HepG2 (cell line): Measurements from ENCODE around the gene ZNF513. TPM values are rescaled to one million over a fixed set of nuclear protein-coding genes. Genes with fewer than 3 reads are reported as not detected.

Experiments used
- ATAC-seq: fragments of 200-7000 bp; cut with Tn5 transposase; 3 replicates; pipeline ENCODE4 v1.9.1; 2020; ENCODE audit warnings: mild to moderate bottlenecking, moderate library complexity
- BruUV-seq: library from RNA; stranded (reverse); fragments of 400-500 nt; replicated peaks from 2 replicates; lab custom pipeline; 2021; lab: Mats Ljungman, UMichigan
- CTCF ChIA-PET: fragments of 300-600 bp; formaldehyde crosslinking; extraction: SDS; loops from one replicate; lab custom pipeline; 2021; ENCODE audit warnings: low total read pairs, inconsistent platforms, low intra/inter-chr PET ratio; lab: Yijun Ruan, JAX
- POLR2A ChIA-PET: fragments of 350-600 bp; sonication (Branson Sonifier 250); formaldehyde crosslinking; loops from one replicate; lab custom pipeline; 2020; ENCODE audit warnings: antibody characterized with exemption, inconsistent platforms; lab: Yijun Ruan, JAX
- DNase-seq: peaks from one replicate; pipeline ENCODE4 v3.0.0-alpha.2; 2015; ENCODE audit warnings: low spot score
- FAIRE-seq: peaks from 3 replicates; lab custom pipeline; 2011; peaks lifted over from hg19 to GRCh38; lab: Jason Lieb, UNC
- H2AFZ ChIP-seq: one replicate; pipeline ENCODE4 v1.6.1; 2011; ENCODE audit warnings: low read length, inconsistent platforms
- H3K27ac ChIP-seq: fragments of 300-600 bp; 3 replicates; pipeline ENCODE4 v1.8.0; 2011; ENCODE audit warnings: mixed run types, mild to moderate bottlenecking, mixed read lengths, low read length, inconsistent platforms; ENCODE audit not compliant: insufficient read depth; ENCODE audit errors: extremely low read length
- H3K27me3 ChIP-seq, 2 experiments: fragments of 200-600 bp in 1 of 2; 2 replicates in 1 of 2; 3 replicates in 1 of 2; pipeline versions ENCODE4 v1.6.0 to v1.8.0; 2011; ENCODE audit warnings: low read length in 2 of 2, mild to moderate bottlenecking in 2 of 2, moderate library complexity in 2 of 2, inconsistent platforms in 1 of 2; ENCODE audit not compliant: insufficient read depth in 2 of 2, control insufficient read depth in 1 of 2
- H3K36me3 ChIP-seq, 2 experiments: fragments of 200-600 bp in 1 of 2; replicated peaks in 1 of 2; 2 replicates in 1 of 2; 3 replicates in 1 of 2; pipeline versions ENCODE4 v1.5.1 to v1.8.0; 2011; ENCODE audit warnings: low read length in 2 of 2, inconsistent platforms in 1 of 2; ENCODE audit not compliant: insufficient read depth in 2 of 2, control insufficient read depth in 1 of 2
- H3K4me1 ChIP-seq: 2 replicates; pipeline ENCODE4 v1.5.1; 2012; ENCODE audit warnings: low read length, inconsistent platforms; ENCODE audit not compliant: insufficient read depth
- H3K4me2 ChIP-seq: 2 replicates; pipeline ENCODE4 v1.6.0; 2011; ENCODE audit warnings: low read depth, low read length, inconsistent platforms
- H3K4me3 ChIP-seq, 3 experiments: fragments of 200-600 bp in 1 of 3; sonication (generic), shearing (Covaris generic) in 1 of 3; replicated peaks in 1 of 3; 2 replicates each; pipeline ENCODE4 v1.5.1; 2011 to 2016; ENCODE audit warnings: low read length in 3 of 3, inconsistent platforms in 2 of 3, low read depth in 2 of 3, mild to moderate bottlenecking in 2 of 3, control low read depth in 1 of 3, mixed read lengths in 1 of 3; ENCODE audit not compliant: insufficient read depth in 1 of 3
- H3K79me2 ChIP-seq: one replicate; pipeline ENCODE4 v1.6.1; 2011; ENCODE audit warnings: low read length, inconsistent platforms; ENCODE audit not compliant: insufficient read depth
- H3K9ac ChIP-seq: 2 replicates; pipeline ENCODE4 v1.6.0; 2011; ENCODE audit warnings: mild to moderate bottlenecking, low read depth, low read length, inconsistent platforms; ENCODE audit not compliant: insufficient read depth
- H3K9me3 ChIP-seq: 2 replicates; pipeline ENCODE4 v1.5.1; 2012; ENCODE audit warnings: mild to moderate bottlenecking, low read length
- H4K20me1 ChIP-seq: 2 replicates; pipeline ENCODE4 v1.6.0; 2011; ENCODE audit warnings: inconsistent platforms, mild to moderate bottlenecking, low read length, moderate library complexity; ENCODE audit not compliant: insufficient read depth
- GATAD2A ChIP-seq: IDR thresholded peaks from 2 replicates; pipeline ENCODE4 v1.6.1; 2016
- RBM39 ChIP-seq: fragments of 200-400 bp; formaldehyde crosslinking; IDR thresholded peaks from one replicate; pipeline ENCODE4 v1.6.1; 2018; ENCODE audit warnings: antibody characterized with exemption, mild to moderate bottlenecking, low read depth, low read length; ENCODE audit not compliant: poor library complexity, severe bottlenecking
- SETDB1 ChIP-seq: sonication (generic); formaldehyde crosslinking; IDR thresholded peaks from 2 replicates; pipeline ENCODE4 v1.5.1; 2020; ENCODE audit warnings: missing genetic modification reagents, mild to moderate bottlenecking, borderline replicate concordance
- ZFP82 ChIP-seq: sonication (generic); formaldehyde crosslinking; IDR thresholded peaks from 2 replicates; pipeline ENCODE4 v1.5.1; 2020; ENCODE audit warnings: mild to moderate bottlenecking, missing genetic modification reagents, borderline replicate concordance
- ZNF333 ChIP-seq: sonication (generic); formaldehyde crosslinking; IDR thresholded peaks from 2 replicates; pipeline ENCODE4 v1.4.0; 2020; ENCODE audit warnings: mild to moderate bottlenecking, missing genetic modification reagents, borderline replicate concordance
- WGBS: methylation state at CpG from one replicate; pipeline ENCODE4 v1.1.6; 2017; ENCODE audit warnings: low lambda C conversion rate; 5-methylcytosine and 5-hydroxymethylcytosine counted together
- in situ Hi-C: cut with HindIII; loops from 2 replicates; pipeline ENCODE4 v1.10.0; 2017; ENCODE audit warnings: low pct_unique_long_range_greater_than_20kb; ENCODE audit not compliant: extremely low pct_ligation_motif_present
- intact Hi-C: fragments of 100-400 bp; cut with micrococcal nuclease; formaldehyde crosslinking; loops from one replicate; pipeline ENCODE4 v1.10.0; 2022; ENCODE audit not compliant: unreplicated experiment
- polyA plus RNA-seq, 8 experiments: library from polyadenylated mRNA; depleted of rRNA in 3 of 8; stranded (reverse) in 7 of 8; unstranded in 1 of 8; fragments of >200 nt; fragmentation: Illumina TruSeq in 4 of 8; extraction: Trizol in 4 of 8; gene quantifications; 2 replicates each; pipeline versions ENCODE4 v1.2.1 to v1.2.3, GENCODE V29; 2011 to 2016; ENCODE audit warnings: low read depth in 4 of 8, missing spikeins in 1 of 8, mixed read lengths in 1 of 8; ENCODE audit not compliant: insufficient read depth in 1 of 8
- total RNA-seq, 5 experiments: library from RNA; depleted of rRNA; stranded (reverse); fragments of >200 nt; fragmentation: Illumina TruSeq; extraction: Trizol; gene quantifications; 2 replicates each; pipeline ENCODE4 v1.2.3, GENCODE V29; 2016; ENCODE audit warnings: low read depth in 1 of 5
- TF ChIP-seq, protein P1 (sequence below): sonication (generic); formaldehyde crosslinking; IDR thresholded peaks from 2 replicates; pipeline ENCODE4 v1.9.0; 2021; ENCODE audit warnings: missing genetic modification reagents, mild to moderate bottlenecking, borderline replicate concordance
- TF ChIP-seq, protein P2 (sequence below): sonication (generic); formaldehyde crosslinking; IDR thresholded peaks from 2 replicates; pipeline ENCODE4 v1.4.0; 2020; ENCODE audit warnings: missing genetic modification reagents
- TF ChIP-seq, protein P3 (sequence below): IDR thresholded peaks from 2 replicates; pipeline ENCODE4 v1.6.1; 2016; ENCODE audit warnings: low read depth, missing genetic modification reagents, missing compliant biosample characterization
- TF ChIP-seq, protein P4 (sequence below): sonication (generic); formaldehyde crosslinking; IDR thresholded peaks from 2 replicates; pipeline ENCODE4 v1.9.0; 2021; ENCODE audit warnings: mild to moderate bottlenecking, missing genetic modification reagents

Gene ZNF513
- total and polyA plus RNA-seq, 2 of the 13 experiments (the other 11 are each of a cell fraction or from before 2014, with no cell fraction given): 4.9 to 6.3 TPM

DNA sequence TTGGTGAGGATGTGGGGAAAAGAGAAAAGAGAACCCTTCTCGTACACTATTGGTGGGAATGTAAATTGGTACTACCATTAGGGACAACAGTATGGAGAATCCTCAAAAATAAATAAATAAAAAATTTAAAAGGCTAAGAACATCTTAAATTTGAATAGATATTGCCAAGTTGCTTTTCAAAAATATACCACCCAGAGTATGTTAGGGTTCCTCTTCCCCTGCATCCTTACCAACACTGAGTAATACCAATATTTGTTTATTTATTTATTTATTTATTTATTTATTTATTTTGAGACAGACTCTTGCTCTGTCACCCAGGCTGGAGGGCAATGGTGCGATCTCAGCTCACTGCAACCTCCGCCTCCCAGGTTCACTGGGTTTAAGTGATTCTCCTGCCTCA lies 42.4 kb upstream of the ZNF513 start:
- BruUV-seq: no TSS peak
- in situ Hi-C loops: no loop called here
- Histone ChIP-seq H3K4me2 (no peak overlapping the region), H3K9me3 (no peaks in the 10 kb centered on the region), H4K20me1 (no peaks in the 10 kb centered on the region), H3K4me3 (no peak overlapping the region), H3K4me1 (peaks cover 54% of the 10 kb centered on the region), H3K79me2 (no peaks in the 10 kb centered on the region), H3K27me3 (no peaks in the 10 kb centered on the region), H3K27ac (no peak overlapping the region), H3K36me3 (no peaks in the 10 kb centered on the region), H2AFZ (no peak overlapping the region), H3K9ac (no peak overlapping the region)
- 47% methylated on average over 3 of the region's 3 CpGs for WGBS
- ChIA-PET POLR2A (no interaction called here), CTCF (no interaction called here)
- intact Hi-C loops: no loop called here
- DNase-seq (no peak), FAIRE-seq (no peak), ATAC-seq (no peak)
- TF ChIP-seq ZNF333 (CRISPR knock-in tag) (no peak), ZFP82 (CRISPR knock-in tag) (no peak), GATAD2A (CRISPR knock-in tag) (no peak), SETDB1 (no peak), RBM39 (no peak)
- TF ChIP-seq, protein P1, sequence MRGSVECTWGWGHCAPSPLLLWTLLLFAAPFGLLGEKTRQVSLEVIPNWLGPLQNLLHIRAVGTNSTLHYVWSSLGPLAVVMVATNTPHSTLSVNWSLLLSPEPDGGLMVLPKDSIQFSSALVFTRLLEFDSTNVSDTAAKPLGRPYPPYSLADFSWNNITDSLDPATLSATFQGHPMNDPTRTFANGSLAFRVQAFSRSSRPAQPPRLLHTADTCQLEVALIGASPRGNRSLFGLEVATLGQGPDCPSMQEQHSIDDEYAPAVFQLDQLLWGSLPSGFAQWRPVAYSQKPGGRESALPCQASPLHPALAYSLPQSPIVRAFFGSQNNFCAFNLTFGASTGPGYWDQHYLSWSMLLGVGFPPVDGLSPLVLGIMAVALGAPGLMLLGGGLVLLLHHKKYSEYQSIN (CRISPR knock-in tag): no peak
- TF ChIP-seq, protein P2, sequence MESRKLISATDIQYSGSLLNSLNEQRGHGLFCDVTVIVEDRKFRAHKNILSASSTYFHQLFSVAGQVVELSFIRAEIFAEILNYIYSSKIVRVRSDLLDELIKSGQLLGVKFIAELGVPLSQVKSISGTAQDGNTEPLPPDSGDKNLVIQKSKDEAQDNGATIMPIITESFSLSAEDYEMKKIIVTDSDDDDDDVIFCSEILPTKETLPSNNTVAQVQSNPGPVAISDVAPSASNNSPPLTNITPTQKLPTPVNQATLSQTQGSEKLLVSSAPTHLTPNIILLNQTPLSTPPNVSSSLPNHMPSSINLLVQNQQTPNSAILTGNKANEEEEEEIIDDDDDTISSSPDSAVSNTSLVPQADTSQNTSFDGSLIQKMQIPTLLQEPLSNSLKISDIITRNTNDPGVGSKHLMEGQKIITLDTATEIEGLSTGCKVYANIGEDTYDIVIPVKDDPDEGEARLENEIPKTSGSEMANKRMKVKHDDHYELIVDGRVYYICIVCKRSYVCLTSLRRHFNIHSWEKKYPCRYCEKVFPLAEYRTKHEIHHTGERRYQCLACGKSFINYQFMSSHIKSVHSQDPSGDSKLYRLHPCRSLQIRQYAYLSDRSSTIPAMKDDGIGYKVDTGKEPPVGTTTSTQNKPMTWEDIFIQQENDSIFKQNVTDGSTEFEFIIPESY (CRISPR knock-in tag): no peak
- TF ChIP-seq, protein P3, sequence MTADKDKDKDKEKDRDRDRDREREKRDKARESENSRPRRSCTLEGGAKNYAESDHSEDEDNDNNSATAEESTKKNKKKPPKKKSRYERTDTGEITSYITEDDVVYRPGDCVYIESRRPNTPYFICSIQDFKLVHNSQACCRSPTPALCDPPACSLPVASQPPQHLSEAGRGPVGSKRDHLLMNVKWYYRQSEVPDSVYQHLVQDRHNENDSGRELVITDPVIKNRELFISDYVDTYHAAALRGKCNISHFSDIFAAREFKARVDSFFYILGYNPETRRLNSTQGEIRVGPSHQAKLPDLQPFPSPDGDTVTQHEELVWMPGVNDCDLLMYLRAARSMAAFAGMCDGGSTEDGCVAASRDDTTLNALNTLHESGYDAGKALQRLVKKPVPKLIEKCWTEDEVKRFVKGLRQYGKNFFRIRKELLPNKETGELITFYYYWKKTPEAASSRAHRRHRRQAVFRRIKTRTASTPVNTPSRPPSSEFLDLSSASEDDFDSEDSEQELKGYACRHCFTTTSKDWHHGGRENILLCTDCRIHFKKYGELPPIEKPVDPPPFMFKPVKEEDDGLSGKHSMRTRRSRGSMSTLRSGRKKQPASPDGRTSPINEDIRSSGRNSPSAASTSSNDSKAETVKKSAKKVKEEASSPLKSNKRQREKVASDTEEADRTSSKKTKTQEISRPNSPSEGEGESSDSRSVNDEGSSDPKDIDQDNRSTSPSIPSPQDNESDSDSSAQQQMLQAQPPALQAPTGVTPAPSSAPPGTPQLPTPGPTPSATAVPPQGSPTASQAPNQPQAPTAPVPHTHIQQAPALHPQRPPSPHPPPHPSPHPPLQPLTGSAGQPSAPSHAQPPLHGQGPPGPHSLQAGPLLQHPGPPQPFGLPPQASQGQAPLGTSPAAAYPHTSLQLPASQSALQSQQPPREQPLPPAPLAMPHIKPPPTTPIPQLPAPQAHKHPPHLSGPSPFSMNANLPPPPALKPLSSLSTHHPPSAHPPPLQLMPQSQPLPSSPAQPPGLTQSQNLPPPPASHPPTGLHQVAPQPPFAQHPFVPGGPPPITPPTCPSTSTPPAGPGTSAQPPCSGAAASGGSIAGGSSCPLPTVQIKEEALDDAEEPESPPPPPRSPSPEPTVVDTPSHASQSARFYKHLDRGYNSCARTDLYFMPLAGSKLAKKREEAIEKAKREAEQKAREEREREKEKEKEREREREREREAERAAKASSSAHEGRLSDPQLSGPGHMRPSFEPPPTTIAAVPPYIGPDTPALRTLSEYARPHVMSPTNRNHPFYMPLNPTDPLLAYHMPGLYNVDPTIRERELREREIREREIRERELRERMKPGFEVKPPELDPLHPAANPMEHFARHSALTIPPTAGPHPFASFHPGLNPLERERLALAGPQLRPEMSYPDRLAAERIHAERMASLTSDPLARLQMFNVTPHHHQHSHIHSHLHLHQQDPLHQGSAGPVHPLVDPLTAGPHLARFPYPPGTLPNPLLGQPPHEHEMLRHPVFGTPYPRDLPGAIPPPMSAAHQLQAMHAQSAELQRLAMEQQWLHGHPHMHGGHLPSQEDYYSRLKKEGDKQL (CRISPR knock-in tag): no peak
- TF ChIP-seq, protein P4, sequence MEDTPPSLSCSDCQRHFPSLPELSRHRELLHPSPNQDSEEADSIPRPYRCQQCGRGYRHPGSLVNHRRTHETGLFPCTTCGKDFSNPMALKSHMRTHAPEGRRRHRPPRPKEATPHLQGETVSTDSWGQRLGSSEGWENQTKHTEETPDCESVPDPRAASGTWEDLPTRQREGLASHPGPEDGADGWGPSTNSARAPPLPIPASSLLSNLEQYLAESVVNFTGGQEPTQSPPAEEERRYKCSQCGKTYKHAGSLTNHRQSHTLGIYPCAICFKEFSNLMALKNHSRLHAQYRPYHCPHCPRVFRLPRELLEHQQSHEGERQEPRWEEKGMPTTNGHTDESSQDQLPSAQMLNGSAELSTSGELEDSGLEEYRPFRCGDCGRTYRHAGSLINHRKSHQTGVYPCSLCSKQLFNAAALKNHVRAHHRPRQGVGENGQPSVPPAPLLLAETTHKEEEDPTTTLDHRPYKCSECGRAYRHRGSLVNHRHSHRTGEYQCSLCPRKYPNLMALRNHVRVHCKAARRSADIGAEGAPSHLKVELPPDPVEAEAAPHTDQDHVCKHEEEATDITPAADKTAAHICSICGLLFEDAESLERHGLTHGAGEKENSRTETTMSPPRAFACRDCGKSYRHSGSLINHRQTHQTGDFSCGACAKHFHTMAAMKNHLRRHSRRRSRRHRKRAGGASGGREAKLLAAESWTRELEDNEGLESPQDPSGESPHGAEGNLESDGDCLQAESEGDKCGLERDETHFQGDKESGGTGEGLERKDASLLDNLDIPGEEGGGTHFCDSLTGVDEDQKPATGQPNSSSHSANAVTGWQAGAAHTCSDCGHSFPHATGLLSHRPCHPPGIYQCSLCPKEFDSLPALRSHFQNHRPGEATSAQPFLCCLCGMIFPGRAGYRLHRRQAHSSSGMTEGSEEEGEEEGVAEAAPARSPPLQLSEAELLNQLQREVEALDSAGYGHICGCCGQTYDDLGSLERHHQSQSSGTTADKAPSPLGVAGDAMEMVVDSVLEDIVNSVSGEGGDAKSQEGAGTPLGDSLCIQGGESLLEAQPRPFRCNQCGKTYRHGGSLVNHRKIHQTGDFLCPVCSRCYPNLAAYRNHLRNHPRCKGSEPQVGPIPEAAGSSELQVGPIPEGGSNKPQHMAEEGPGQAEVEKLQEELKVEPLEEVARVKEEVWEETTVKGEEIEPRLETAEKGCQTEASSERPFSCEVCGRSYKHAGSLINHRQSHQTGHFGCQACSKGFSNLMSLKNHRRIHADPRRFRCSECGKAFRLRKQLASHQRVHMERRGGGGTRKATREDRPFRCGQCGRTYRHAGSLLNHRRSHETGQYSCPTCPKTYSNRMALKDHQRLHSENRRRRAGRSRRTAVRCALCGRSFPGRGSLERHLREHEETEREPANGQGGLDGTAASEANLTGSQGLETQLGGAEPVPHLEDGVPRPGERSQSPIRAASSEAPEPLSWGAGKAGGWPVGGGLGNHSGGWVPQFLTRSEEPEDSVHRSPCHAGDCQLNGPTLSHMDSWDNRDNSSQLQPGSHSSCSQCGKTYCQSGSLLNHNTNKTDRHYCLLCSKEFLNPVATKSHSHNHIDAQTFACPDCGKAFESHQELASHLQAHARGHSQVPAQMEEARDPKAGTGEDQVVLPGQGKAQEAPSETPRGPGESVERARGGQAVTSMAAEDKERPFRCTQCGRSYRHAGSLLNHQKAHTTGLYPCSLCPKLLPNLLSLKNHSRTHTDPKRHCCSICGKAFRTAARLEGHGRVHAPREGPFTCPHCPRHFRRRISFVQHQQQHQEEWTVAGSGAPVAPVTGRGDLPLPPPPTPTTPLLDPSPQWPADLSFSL (CRISPR knock-in tag): no peak
